ENCODE measurements around the gene OSER1. TPM values are rescaled to one million over a fixed set of nuclear protein-coding genes. Genes with fewer than 3 reads are reported as not detected.

Gene OSER1
- total and polyA plus RNA-seq, 9 of the 15 experiments (the other 6 are each of a cell fraction or from before 2014, with no cell fraction given) = 15.5 to 57.3 (median 19.9) TPM

DNA sequence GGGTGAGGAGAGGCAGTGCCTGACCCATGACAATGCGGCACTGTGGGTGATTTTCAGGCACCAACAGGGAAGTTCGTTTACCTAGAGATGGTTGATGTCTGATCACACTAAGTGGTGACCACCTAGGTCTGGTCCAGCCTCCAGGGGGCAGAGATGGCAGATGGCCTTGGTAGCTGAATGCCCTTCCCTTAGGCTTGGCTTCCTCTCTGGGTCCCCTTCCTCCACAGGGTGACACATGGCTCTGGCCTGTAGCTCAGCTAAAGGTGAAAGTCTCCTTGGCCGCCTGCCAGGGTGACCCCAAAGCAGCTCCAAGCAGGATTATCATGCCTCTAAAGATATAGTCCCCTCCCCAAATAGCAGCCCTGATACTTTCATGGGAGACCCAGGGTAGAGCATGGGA is 43.0 kb upstream of the OSER1 start:
- BruUV-seq (replicated peaks) = no TSS peak

More for the DNA sequence above, 43.0 kb upstream of the OSER1 start:
- H3K79me2 ChIP-seq (ENCODE audit: control insufficient read depth, insufficient read depth, low read length) = no peaks in the 10 kb centered on the region
- peaks cover 0 to 5% of the 10 kb centered on the region in 2 experiments; a peak in 1 of 5 replicates for H3K27me3 ChIP-seq (ENCODE audit: control insufficient read depth in 2 of 2, insufficient read depth in 2 of 2, low read length in 2 of 2)
- no peak overlapping the region for H3K27ac ChIP-seq (ENCODE audit: extremely low read depth, low read depth, low read length)
- intact Hi-C loops (cut with micrococcal nuclease) (no loop called here), in situ Hi-C loops (cut with MboI) (no loop called here)
- no peaks in the 10 kb centered on the region for H3K9me3 ChIP-seq (replicated peaks; ENCODE audit: control insufficient read depth, insufficient read depth, low read depth, low read length)
- ChIA-PET POLR2A (interaction anchor here (2.1 kb wide), 1 partner anchor 11 kb away, joined by 5 read pairs; no protein-coding TSS in a partner anchor), CTCF (ENCODE audit: low intra/inter-chr PET ratio) (no interaction called here)
- H4K20me1 ChIP-seq (replicated peaks; ENCODE audit: control insufficient read depth, insufficient read depth, low read length) = peaks cover 9% of the 10 kb centered on the region
- no peaks in the 10 kb centered on the region; a peak in 1 of 5 replicates for H3K4me1 ChIP-seq (replicated peaks in 1 of 2; ENCODE audit: control insufficient read depth in 2 of 2, insufficient read depth in 2 of 2, low read length in 2 of 2)
- no peaks in the 10 kb centered on the region for H3K9me1 ChIP-seq (ENCODE audit: control insufficient read depth, insufficient read depth, low read length)
- 14% methylated on average over 3 of the region's 3 CpGs for WGBS (ENCODE audit: insufficient coverage, low coverage, missing lambda C conversion rate)
- TF ChIP-seq NCOA4 (IDR thresholded peaks at IDR 0.05; ENCODE audit: partially characterized antibody) = no peak
- TF ChIP-seq NFIC (IDR thresholded peaks at IDR 0.05) = peak; percentile 37
- 0 out of 6 replicates have a peak, but pooled peaks have one; percentile 11 to 29 (median 13) for TF ChIP-seq CTCF (IDR thresholded peaks at IDR 0.05 in 2 of 3, conservative IDR thresholded peaks at IDR 0.05 in 1 of 3; ENCODE audit: insufficient read depth in 2 of 3, low read depth in 1 of 3, low read length in 3 of 3)
- FAIRE-seq = no peak
- no peak overlapping the region for H3K9ac ChIP-seq (ENCODE audit: insufficient read depth in 1 of 2, low read depth in 2 of 2, low read length in 2 of 2)
- DNase-seq (ENCODE audit: extremely low read depth in 1 of 4, low spot score in 3 of 4) = no peak
- H3K36me3 ChIP-seq (ENCODE audit: control insufficient read depth, insufficient read depth, low read length) = no peaks in the 10 kb centered on the region
- H3K4me3 ChIP-seq = no peak overlapping the region
- no peak for ATAC-seq
- H3K4me2 ChIP-seq (ENCODE audit: insufficient read depth, low read length) = no peak overlapping the region
- H2AFZ ChIP-seq (ENCODE audit: low read depth, low read length) = no peak overlapping the region
